ENCODE results near the gene RXRA. TPM values are rescaled to one million over a fixed set of nuclear protein-coding genes. Genes with fewer than 3 reads are reported as not detected.

RXRA gene
- total and polyA plus RNA-seq, 2 donors (not counting 3 experiments of a cell fraction or from before 2014, with no cell fraction given) = 15.4 to 37.4 TPM

DNA sequence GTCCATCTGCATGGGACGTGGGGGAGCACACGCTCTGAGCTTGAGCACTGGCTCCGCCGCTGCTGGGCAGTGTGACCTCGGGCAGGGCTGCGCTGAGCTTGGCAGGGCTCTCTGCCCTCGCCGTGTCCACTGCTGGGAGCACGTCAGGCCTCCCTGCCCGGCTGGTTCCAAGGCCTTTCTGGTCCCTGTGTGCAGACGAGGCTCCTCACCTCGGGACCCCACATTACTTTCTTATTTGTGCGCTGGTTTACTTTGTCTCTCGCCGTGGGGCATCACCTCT is 43.9 kb downstream of the RXRA start:
- intact Hi-C loops (cut with micrococcal nuclease) (no loop called here), dilution Hi-C loops (cut with MboI; ENCODE audit: extremely low pct_ligation_motif_present, low sequenced_read_pairs) (no loop called here)
- ChIA-PET POLR2A (no interaction called here), CTCF (no interaction called here)
- DNase-seq (ENCODE audit: low read depth, low spot score) (no peak), FAIRE-seq (no peak)
- no peak for TF ChIP-seq FOS (IDR thresholded peaks at IDR 0.05; ENCODE audit: borderline replicate concordance, insufficient read depth, low read length)
- TF ChIP-seq GATA2 (IDR thresholded peaks at IDR 0.05; ENCODE audit: insufficient read depth, insufficient read length, low read depth, low read length) = no peak
- TF ChIP-seq, protein P1, sequence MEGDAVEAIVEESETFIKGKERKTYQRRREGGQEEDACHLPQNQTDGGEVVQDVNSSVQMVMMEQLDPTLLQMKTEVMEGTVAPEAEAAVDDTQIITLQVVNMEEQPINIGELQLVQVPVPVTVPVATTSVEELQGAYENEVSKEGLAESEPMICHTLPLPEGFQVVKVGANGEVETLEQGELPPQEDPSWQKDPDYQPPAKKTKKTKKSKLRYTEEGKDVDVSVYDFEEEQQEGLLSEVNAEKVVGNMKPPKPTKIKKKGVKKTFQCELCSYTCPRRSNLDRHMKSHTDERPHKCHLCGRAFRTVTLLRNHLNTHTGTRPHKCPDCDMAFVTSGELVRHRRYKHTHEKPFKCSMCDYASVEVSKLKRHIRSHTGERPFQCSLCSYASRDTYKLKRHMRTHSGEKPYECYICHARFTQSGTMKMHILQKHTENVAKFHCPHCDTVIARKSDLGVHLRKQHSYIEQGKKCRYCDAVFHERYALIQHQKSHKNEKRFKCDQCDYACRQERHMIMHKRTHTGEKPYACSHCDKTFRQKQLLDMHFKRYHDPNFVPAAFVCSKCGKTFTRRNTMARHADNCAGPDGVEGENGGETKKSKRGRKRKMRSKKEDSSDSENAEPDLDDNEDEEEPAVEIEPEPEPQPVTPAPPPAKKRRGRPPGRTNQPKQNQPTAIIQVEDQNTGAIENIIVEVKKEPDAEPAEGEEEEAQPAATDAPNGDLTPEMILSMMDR (IDR thresholded peaks at IDR 0.05; ENCODE audit: extremely low read depth in 1 of 2, insufficient read depth in 1 of 2, low read depth in 1 of 2, low read length in 2 of 2) = no peak
- no peak for TF ChIP-seq POLR2A (IDR thresholded peaks at IDR 0.05; ENCODE audit: low read depth, low read length)
- TF ChIP-seq MYC (IDR thresholded peaks at IDR 0.05; ENCODE audit: low read depth, low read length) = no peak
- no peaks in the 10 kb centered on the region for H3K9me1 ChIP-seq (replicated peaks; ENCODE audit: control insufficient read depth, extremely low read depth, insufficient read depth, low read length)
- no peaks in the 10 kb centered on the region for H3K9me3 ChIP-seq (replicated peaks; ENCODE audit: control insufficient read depth, insufficient read depth, low read length)
- H3K9ac ChIP-seq (replicated peaks; ENCODE audit: extremely low read depth, insufficient read depth, low read length) = no peak overlapping the region
- no peak overlapping the region for H3K4me2 ChIP-seq (ENCODE audit: insufficient read depth, low read length)
- no peak overlapping the region for H3K4me3 ChIP-seq (replicated peaks in 1 of 3; ENCODE audit: insufficient read depth in 1 of 3, low read depth in 1 of 3, low read length in 3 of 3)
- peaks cover 16% of the 10 kb centered on the region for H3K4me1 ChIP-seq (ENCODE audit: control insufficient read depth, extremely low read depth, insufficient read depth, low read length)
- BruUV-seq (replicated peaks) = no TSS peak
- no peaks in the 10 kb centered on the region for H3K27me3 ChIP-seq (ENCODE audit: control insufficient read depth in 2 of 2, insufficient read depth in 2 of 2, low read length in 2 of 2)
- no peak overlapping the region for H3K27ac ChIP-seq (ENCODE audit: insufficient read depth, low read depth, low read length)
- H4K20me1 ChIP-seq (replicated peaks; ENCODE audit: control insufficient read depth, extremely low read depth, insufficient read depth, low read length) = no peaks in the 10 kb centered on the region
- H3K36me3 ChIP-seq (ENCODE audit: control insufficient read depth in 2 of 2, extremely low read depth in 1 of 2, insufficient read depth in 2 of 2, low read length in 2 of 2) = no peaks in the 10 kb centered on the region
- peaks cover 34% of the 10 kb centered on the region for H3K79me2 ChIP-seq (ENCODE audit: control insufficient read depth, insufficient read depth, low read length)
- H2AFZ ChIP-seq (ENCODE audit: low read depth, low read length) = no peak overlapping the region

DNA sequence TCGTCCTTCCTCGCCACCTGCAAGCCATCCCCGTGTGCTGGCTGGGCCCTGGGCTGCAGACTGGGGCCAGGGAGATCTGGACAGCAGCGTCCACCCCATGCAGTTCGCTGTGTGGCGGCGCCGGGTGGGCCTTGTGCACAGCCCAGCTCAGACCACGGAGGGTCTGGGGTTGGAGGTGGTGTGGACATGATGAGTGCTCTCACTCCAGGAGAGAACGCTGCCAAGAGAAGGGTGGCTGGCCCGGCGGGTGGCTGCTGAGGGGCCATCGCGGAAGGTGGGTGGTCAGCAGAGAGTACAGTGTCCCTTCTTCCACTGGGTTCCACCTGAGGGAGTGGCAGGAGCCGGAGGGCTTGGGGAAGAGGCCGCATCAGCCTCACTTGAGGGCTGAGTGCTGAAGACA is 44.4 kb downstream of the RXRA start:
- DNase-seq (ENCODE audit: low read depth, low spot score) (no peak), FAIRE-seq (no peak)
- no peaks in the 10 kb centered on the region for H3K9me1 ChIP-seq (replicated peaks; ENCODE audit: control insufficient read depth, extremely low read depth, insufficient read depth, low read length)
- peaks cover 21% of the 10 kb centered on the region for H3K4me1 ChIP-seq (ENCODE audit: control insufficient read depth, extremely low read depth, insufficient read depth, low read length)
- POLR2A ChIA-PET = no interaction called here
- H4K20me1 ChIP-seq (replicated peaks; ENCODE audit: control insufficient read depth, extremely low read depth, insufficient read depth, low read length) = no peaks in the 10 kb centered on the region
- intact Hi-C loops (cut with micrococcal nuclease) (no loop called here), dilution Hi-C loops (cut with MboI; ENCODE audit: extremely low pct_ligation_motif_present, low sequenced_read_pairs) (no loop called here)
- H3K9ac ChIP-seq (replicated peaks; ENCODE audit: extremely low read depth, insufficient read depth, low read length) = no peak overlapping the region
- H3K79me2 ChIP-seq (ENCODE audit: control insufficient read depth, insufficient read depth, low read length) = peaks cover 35% of the 10 kb centered on the region
- H3K27me3 ChIP-seq (ENCODE audit: control insufficient read depth in 2 of 2, insufficient read depth in 2 of 2, low read length in 2 of 2) = no peaks in the 10 kb centered on the region
- BruUV-seq (replicated peaks) = no TSS peak
- CTCF ChIA-PET = no interaction called here
- no peak overlapping the region for H2AFZ ChIP-seq (ENCODE audit: low read depth, low read length)
- H3K4me3 ChIP-seq (replicated peaks in 1 of 3; ENCODE audit: insufficient read depth in 1 of 3, low read depth in 1 of 3, low read length in 3 of 3) = no peak overlapping the region
- H3K4me2 ChIP-seq (ENCODE audit: insufficient read depth, low read length) = no peak overlapping the region
- no peaks in the 10 kb centered on the region for H3K9me3 ChIP-seq (replicated peaks; ENCODE audit: control insufficient read depth, insufficient read depth, low read length)
- TF ChIP-seq, protein P2, sequence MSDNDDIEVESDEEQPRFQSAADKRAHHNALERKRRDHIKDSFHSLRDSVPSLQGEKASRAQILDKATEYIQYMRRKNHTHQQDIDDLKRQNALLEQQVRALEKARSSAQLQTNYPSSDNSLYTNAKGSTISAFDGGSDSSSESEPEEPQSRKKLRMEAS (IDR thresholded peaks at IDR 0.05; ENCODE audit: insufficient read depth, insufficient read length) = no peak
- TF ChIP-seq JUN (IDR thresholded peaks at IDR 0.05; ENCODE audit: borderline replicate concordance, insufficient read depth, insufficient read length, low read depth) = no peak
- no peak for TF ChIP-seq GATA2 (IDR thresholded peaks at IDR 0.05; ENCODE audit: insufficient read depth, insufficient read length, low read depth, low read length)
- no peak for TF ChIP-seq POLR2A (IDR thresholded peaks at IDR 0.05; ENCODE audit: low read depth, low read length)
- no peak for TF ChIP-seq POLR2AphosphoS5 (IDR thresholded peaks at IDR 0.05; ENCODE audit: insufficient read depth, low read depth, low read length)
- TF ChIP-seq EZH2 (IDR thresholded peaks at IDR 0.05; ENCODE audit: borderline replicate concordance, low read depth, low read length, severe bottlenecking) = no peak
- no peak for TF ChIP-seq MYC (IDR thresholded peaks at IDR 0.05; ENCODE audit: low read depth, low read length)
- TF ChIP-seq, protein P1 (IDR thresholded peaks at IDR 0.05; ENCODE audit: extremely low read depth in 1 of 2, insufficient read depth in 1 of 2, low read depth in 1 of 2, low read length in 2 of 2) = no peak
- no peak for TF ChIP-seq FOS (IDR thresholded peaks at IDR 0.05; ENCODE audit: borderline replicate concordance, insufficient read depth, low read length)
- no peaks in the 10 kb centered on the region for H3K36me3 ChIP-seq (ENCODE audit: control insufficient read depth in 2 of 2, extremely low read depth in 1 of 2, insufficient read depth in 2 of 2, low read length in 2 of 2)
- no peak overlapping the region for H3K27ac ChIP-seq (ENCODE audit: insufficient read depth, low read depth, low read length)

Data from endothelial cell of umbilical vein (primary cell).